Stimulated activated CD4-positive, alpha-beta T cell treated with anti-CD3 and anti-CD28 coated beads, Interleukin-4, amount 100 ng/mL, for 24 hours (primary cell): ENCODE data around the gene PTGIR.
A peak's percentile ranks its signal among the peaks of the same experiment; 100 is the strongest.

Experiments
- DNase-seq: peaks from one replicate; pipeline ENCODE4 v3.0.0-alpha.2; 2020

Gene PTGIR

GRCh38 chr19:46624958-46625661, at the start of gene PTGIR:
TSS of gene PTGIR (minus strand) at chr19:46625089. CDS start at chr19:46624225, 864 bp downstream.
- DNase-seq = peak; percentile 38

GRCh38 chr19:46670813-46671212, 45.9 kb upstream of the PTGIR start:
- no peak for DNase-seq

GRCh38 chr19:46668662-46669061, 43.8 kb upstream of the PTGIR start:
- DNase-seq = no peak

GRCh38 chr19:46665072-46665471, 40.2 kb upstream of the PTGIR start:
- no peak for DNase-seq

GRCh38 chr19:46661735-46662592, 37.1 kb upstream of the PTGIR start:
- peak; percentile 80 for DNase-seq

GRCh38 chr19:46661020-46661731, 36.3 kb upstream of the PTGIR start, which contains the start of gene DACT3:
TSS of gene DACT3 (minus strand) at chr19:46661182. CDS start at chr19:46661064, 118 bp downstream.
- DNase-seq = peak; percentile 100

GRCh38 chr19:46660551-46661019, 35.7 kb upstream of the PTGIR start:
- peak; percentile 15 for DNase-seq

- no peak for DNase-seq
These were observed 35.2 kb upstream of the PTGIR start for GRCh38 chr19:46660008-46660517.

GRCh38 chr19:46659151-46660007, 34.5 kb upstream of the PTGIR start:
- no peak for DNase-seq

- DNase-seq = no peak
These were observed 31.7 kb upstream of the PTGIR start for GRCh38 chr19:46656541-46656940.

GRCh38 chr19:46654621-46655152, 29.8 kb upstream of the PTGIR start:
- no peak for DNase-seq

GRCh38 chr19:46650445-46650844, 25.6 kb upstream of the PTGIR start:
- DNase-seq = no peak

GRCh38 chr19:46648961-46649960, 24.4 kb upstream of the PTGIR start:
- no peak for DNase-seq

- no peak for DNase-seq
These were observed 23.4 kb upstream of the PTGIR start for GRCh38 chr19:46648060-46648960.

- no peak for DNase-seq
These were observed 21.5 kb upstream of the PTGIR start for GRCh38 chr19:46646402-46646801.

GRCh38 chr19:46644720-46645119, 19.8 kb upstream of the PTGIR start:
- no peak for DNase-seq

GRCh38 chr19:46640656-46641055, 15.8 kb upstream of the PTGIR start:
- DNase-seq = no peak

GRCh38 chr19:46639358-46640182, 14.7 kb upstream of the PTGIR start:
- DNase-seq = no peak
